Tibial nerve (tissue), 3 donors: Measurements from ENCODE around the gene ZFYVE28.

Experiments used
- CTCF ChIP-seq, 5 experiments: fragments of 200-600 bp in 3 of 5; fragments of 450-650 bp in 2 of 5; sonication (generic) in 3 of 5; IDR thresholded peaks; one replicate each; pipeline ENCODE4 v1.5.1; 2016 to 2019; ENCODE audit warnings: antibody characterized with exemption in 5 of 5, mild to moderate bottlenecking in 3 of 5, moderate library complexity in 2 of 5
- POLR2A ChIP-seq, 2 donors: fragments of 450-650 bp; IDR thresholded peaks; one replicate each; pipeline ENCODE4 v1.6.1; 2017; ENCODE audit warnings: antibody characterized with exemption in 2 of 2, mild to moderate bottlenecking in 2 of 2, moderate library complexity in 2 of 2

GRCh38 chr4:2412534-2412884 is 5.9 kb downstream of the ZFYVE28 start:
- TF ChIP-seq CTCF (IDR thresholded peaks at IDR 0.05) = no peak
- TF ChIP-seq POLR2A (IDR thresholded peaks at IDR 0.05) = no peak
